Fibroblast of lung (primary cell): ENCODE results near the gene CLIP1. TPM values are rescaled to one million over a fixed set of nuclear protein-coding genes. Genes with fewer than 3 reads are reported as not detected.
"Not testable (repeated sequence)": the region's sequence is repeated elsewhere in the genome, so short reads cannot be mapped to it uniquely, and the experiment has no call there.

Experiments used
- DNase-seq, 2 donors: peaks; one replicate each; pipeline versions ENCODE4 v3.0.0 to v3.0.0-alpha.2; 2010; ENCODE audit warnings: low read depth in 2 of 2
- H2AFZ ChIP-seq: 2 replicates; pipeline ENCODE4 v1.5.1; 2012; ENCODE audit warnings: low read length, control low read depth, inconsistent platforms
- H3K27ac ChIP-seq: 2 replicates; pipeline ENCODE4 v1.5.1; 2011; ENCODE audit warnings: low read length, control low read depth; ENCODE audit not compliant: insufficient read depth
- H3K27me3 ChIP-seq: 2 replicates; pipeline ENCODE4 v1.5.1; 2011; ENCODE audit warnings: mild to moderate bottlenecking, low read length; ENCODE audit not compliant: control insufficient read depth, insufficient read depth
- H3K36me3 ChIP-seq: 2 replicates; pipeline ENCODE4 v1.5.1; 2011; ENCODE audit warnings: low read length; ENCODE audit not compliant: control insufficient read depth, insufficient read depth
- H3K4me1 ChIP-seq: 2 replicates; pipeline ENCODE4 v1.5.1; 2011; ENCODE audit warnings: low read length; ENCODE audit not compliant: control insufficient read depth, insufficient read depth; ENCODE audit errors: extremely low read depth
- H3K4me2 ChIP-seq: 2 replicates; pipeline ENCODE4 v1.5.1; 2011; ENCODE audit warnings: low read length, control low read depth; ENCODE audit not compliant: insufficient read depth; ENCODE audit errors: extremely low read depth
- H3K4me3 ChIP-seq, 4 experiments: fragments of 200-600 bp in 1 of 4; sonication (generic) in 1 of 4; replicated peaks in 1 of 4; 2 replicates each; pipeline ENCODE4 v1.5.1; 2011 to 2016; ENCODE audit warnings: low read length in 4 of 4, low read depth in 3 of 4, mild to moderate bottlenecking in 3 of 4, control low read depth in 2 of 4, inconsistent platforms in 1 of 4, mixed read lengths in 1 of 4; ENCODE audit not compliant: insufficient read depth in 1 of 4; ENCODE audit errors: control extremely low read depth in 1 of 4
- H3K79me2 ChIP-seq: 2 replicates; pipeline ENCODE4 v1.5.1; 2012; ENCODE audit warnings: mild to moderate bottlenecking, low read length, inconsistent platforms; ENCODE audit not compliant: control insufficient read depth, insufficient read depth
- H3K9ac ChIP-seq: 2 replicates; pipeline ENCODE4 v1.5.1; 2011; ENCODE audit warnings: mild to moderate bottlenecking, low read length, control low read depth; ENCODE audit not compliant: insufficient read depth
- H3K9me3 ChIP-seq: 2 replicates; pipeline ENCODE4 v1.5.1; 2012; ENCODE audit warnings: low read depth, low read length; ENCODE audit not compliant: control insufficient read depth, insufficient read depth
- H4K20me1 ChIP-seq: 2 replicates; pipeline ENCODE4 v1.5.1; 2011; ENCODE audit warnings: low read length; ENCODE audit not compliant: control insufficient read depth, insufficient read depth; ENCODE audit errors: extremely low read depth
- EZH2 ChIP-seq: IDR thresholded peaks from 2 replicates; pipeline ENCODE4 v1.5.1; 2012; ENCODE audit warnings: low read length, control low read depth, mild to moderate bottlenecking; ENCODE audit errors: missing control alignments
- polyA plus RNA-seq, 2 donors: library from polyadenylated mRNA; depleted of rRNA in 1 of 2; stranded (reverse) in 1 of 2; unstranded in 1 of 2; fragments of >200 nt; gene quantifications; 2 replicates each; pipeline ENCODE4 v1.2.1, GENCODE V29; 2011 to 2012; ENCODE audit warnings: missing spikeins in 1 of 2
- total RNA-seq: library from RNA; depleted of rRNA; stranded (reverse); fragments of >200 nt; gene quantifications from 2 replicates; pipeline ENCODE4 v1.2.1, GENCODE V29; 2014
- TF ChIP-seq, protein P1 (sequence below), 2 donors: IDR thresholded peaks in 1 of 2; conservative IDR thresholded peaks in 1 of 2; 1 replicate in 1 of 2; 2 replicates in 1 of 2; pipeline ENCODE4 v1.5.1; 2011 to 2012; ENCODE audit warnings: low read length in 2 of 2, control low read depth in 1 of 2, inconsistent platforms in 1 of 2, low read depth in 1 of 2, mild to moderate bottlenecking in 1 of 2

The CLIP1 gene
- total and polyA plus RNA-seq, 2 donors (not counting 1 experiment from before 2014, with no cell fraction given), result 75.5 to 147 TPM

DNA sequence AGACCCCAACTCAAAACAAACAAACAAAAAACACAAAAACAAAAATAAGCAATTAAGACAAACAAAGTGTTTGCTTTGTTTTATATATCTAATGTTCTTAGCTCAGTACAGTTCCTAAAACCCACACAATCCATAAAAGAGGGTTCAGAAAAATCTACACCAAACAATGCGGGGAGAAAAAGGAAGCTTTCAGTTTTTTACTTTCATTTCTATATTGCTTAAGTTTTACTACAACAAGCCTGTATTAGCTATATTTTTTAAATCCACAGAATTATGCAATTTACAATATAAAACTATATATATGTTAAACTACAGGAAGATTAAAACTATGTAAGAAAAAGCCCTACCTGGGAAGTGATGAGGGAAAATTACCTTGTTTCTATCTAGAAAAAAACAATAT lies 41.4 kb downstream of the CLIP1 start:
- DNase-seq, result no peak
- no peak overlapping the region for H2AFZ ChIP-seq
- no peaks in the 10 kb centered on the region for H4K20me1 ChIP-seq
- H3K27me3 ChIP-seq, result no peaks in the 10 kb centered on the region
- H3K36me3 ChIP-seq, result peaks cover 2% of the 10 kb centered on the region
- no peaks in the 10 kb centered on the region for H3K9me3 ChIP-seq
- H3K79me2 ChIP-seq, result peaks cover 16% of the 10 kb centered on the region
- no peaks in the 10 kb centered on the region for H3K4me1 ChIP-seq
- no peak overlapping the region for H3K4me2 ChIP-seq
- no peak for TF ChIP-seq EZH2
- TF ChIP-seq, protein P1, sequence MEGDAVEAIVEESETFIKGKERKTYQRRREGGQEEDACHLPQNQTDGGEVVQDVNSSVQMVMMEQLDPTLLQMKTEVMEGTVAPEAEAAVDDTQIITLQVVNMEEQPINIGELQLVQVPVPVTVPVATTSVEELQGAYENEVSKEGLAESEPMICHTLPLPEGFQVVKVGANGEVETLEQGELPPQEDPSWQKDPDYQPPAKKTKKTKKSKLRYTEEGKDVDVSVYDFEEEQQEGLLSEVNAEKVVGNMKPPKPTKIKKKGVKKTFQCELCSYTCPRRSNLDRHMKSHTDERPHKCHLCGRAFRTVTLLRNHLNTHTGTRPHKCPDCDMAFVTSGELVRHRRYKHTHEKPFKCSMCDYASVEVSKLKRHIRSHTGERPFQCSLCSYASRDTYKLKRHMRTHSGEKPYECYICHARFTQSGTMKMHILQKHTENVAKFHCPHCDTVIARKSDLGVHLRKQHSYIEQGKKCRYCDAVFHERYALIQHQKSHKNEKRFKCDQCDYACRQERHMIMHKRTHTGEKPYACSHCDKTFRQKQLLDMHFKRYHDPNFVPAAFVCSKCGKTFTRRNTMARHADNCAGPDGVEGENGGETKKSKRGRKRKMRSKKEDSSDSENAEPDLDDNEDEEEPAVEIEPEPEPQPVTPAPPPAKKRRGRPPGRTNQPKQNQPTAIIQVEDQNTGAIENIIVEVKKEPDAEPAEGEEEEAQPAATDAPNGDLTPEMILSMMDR (conservative IDR thresholded peaks at IDR 0.05 in 1 of 2, IDR thresholded peaks at IDR 0.05 in 1 of 2; ENCODE audit: low read depth in 1 of 2, low read length in 2 of 2), result no peak
- no peak overlapping the region for H3K27ac ChIP-seq
- no peak overlapping the region for H3K4me3 ChIP-seq
- no peak overlapping the region for H3K9ac ChIP-seq

DNA sequence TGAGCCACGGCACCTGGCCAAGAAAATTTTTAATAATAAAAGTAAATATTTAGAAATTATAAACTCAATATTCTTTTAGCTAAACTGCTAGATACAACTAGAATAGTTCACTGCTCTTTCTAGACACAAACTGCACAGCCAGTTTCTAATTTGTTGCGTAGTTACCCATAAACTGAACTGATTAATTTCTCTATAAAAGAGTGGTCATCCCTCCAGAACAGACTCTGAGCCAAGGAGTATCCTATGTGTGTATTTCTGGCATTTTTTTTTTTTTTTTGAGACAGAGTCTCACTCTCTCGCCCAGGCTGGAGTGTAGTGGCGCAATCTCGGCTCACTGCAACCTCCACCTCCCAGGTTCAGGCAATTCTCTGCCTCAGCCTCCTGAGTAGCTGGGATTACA lies 45.7 kb downstream of the CLIP1 start:
- H3K79me2 ChIP-seq, H4K20me1 ChIP-seq, H3K9ac ChIP-seq, H3K9me3 ChIP-seq, H3K4me2 ChIP-seq, DNase-seq, H3K4me1 ChIP-seq, H2AFZ ChIP-seq, H3K27ac ChIP-seq, H3K27me3 ChIP-seq, H3K4me3 ChIP-seq, H3K36me3 ChIP-seq: not testable (repeated sequence)

DNA sequence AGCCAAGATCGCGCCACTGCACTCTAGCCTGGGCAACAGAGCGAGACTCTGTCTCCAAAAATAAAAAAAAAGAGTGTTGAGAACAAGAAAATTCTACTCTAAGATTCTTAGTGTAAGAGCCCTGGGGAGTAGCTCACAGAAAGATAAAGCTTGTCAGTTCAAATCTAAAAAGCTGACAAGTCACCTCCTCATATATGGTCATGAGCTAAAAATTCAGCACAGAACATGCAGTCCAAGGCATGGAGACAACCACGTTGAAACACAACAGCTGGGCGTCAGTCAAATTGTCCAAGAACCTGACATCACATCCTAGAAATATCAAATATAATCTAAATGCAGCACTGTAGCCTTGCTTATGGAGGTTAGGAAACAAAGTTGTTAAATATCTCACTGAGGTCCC lies 47.8 kb downstream of the CLIP1 start:
- peaks cover 5% of the 10 kb centered on the region for H3K36me3 ChIP-seq
- H3K27ac ChIP-seq, result no peak overlapping the region

More for the DNA sequence above, 47.8 kb downstream of the CLIP1 start:
- Histone ChIP-seq H3K4me3 (no peak overlapping the region), H3K4me2 (no peak overlapping the region), H3K27me3 (no peaks in the 10 kb centered on the region), H3K9me3 (no peaks in the 10 kb centered on the region), H3K9ac (no peak overlapping the region), H3K79me2 (peaks cover 15% of the 10 kb centered on the region), H3K4me1 (no peaks in the 10 kb centered on the region), H2AFZ (no peak overlapping the region), H4K20me1 (no peaks in the 10 kb centered on the region)
- no peak for DNase-seq
- no peak for TF ChIP-seq EZH2
- TF ChIP-seq, protein P1 (conservative IDR thresholded peaks at IDR 0.05 in 1 of 2, IDR thresholded peaks at IDR 0.05 in 1 of 2; ENCODE audit: low read depth in 1 of 2, low read length in 2 of 2), result no peak
